ENCODE results near the gene PSMG1. TPM values are rescaled to one million over a fixed set of nuclear protein-coding genes. Genes with fewer than 3 reads are reported as not detected.
A peak's percentile ranks its signal among the peaks of the same experiment; 100 is the strongest.

PSMG1 gene
- total RNA-seq, 2 experiments from 2014 or later: 7.8 to 7.9 TPM

DNA sequence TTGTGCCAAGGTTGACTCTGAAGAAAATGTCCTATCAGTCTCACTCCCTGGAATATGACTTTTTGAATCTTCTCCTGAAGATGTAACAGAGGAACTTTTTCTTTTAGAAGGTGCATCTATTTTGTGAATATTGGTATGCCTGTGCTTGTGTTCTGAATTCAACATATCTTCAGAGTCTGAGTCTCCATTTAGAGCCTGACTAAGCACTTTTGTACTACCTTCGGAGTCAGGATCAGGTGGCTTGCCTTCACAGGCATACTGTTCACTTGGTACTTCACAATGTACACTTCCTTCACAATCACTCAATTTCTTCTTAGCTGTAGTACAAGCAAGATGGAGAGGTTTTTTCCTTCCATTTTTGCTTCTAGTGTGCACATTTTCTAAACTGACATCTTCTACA is 13.6 kb upstream of the PSMG1 start:
- H3K27me3 Mint-ChIP-seq: no peaks in the 10 kb centered on the region
- Histone ChIP-seq H3K27me3 (ENCODE audit: control insufficient read depth in 1 of 2, insufficient read depth in 2 of 2, low read length in 2 of 2) (no peaks in the 10 kb centered on the region), H3K4me1 (ENCODE audit: insufficient read depth, low read length) (no peaks in the 10 kb centered on the region), H3K36me3 (ENCODE audit: insufficient read depth, low read length) (peaks cover 70% of the 10 kb centered on the region), H3K9me3 (ENCODE audit: control insufficient read depth in 1 of 2, insufficient read depth in 1 of 2, low read length in 2 of 2) (no peaks in the 10 kb centered on the region), H3K4me3 (ENCODE audit: low read length) (no peak overlapping the region), H3K27ac (ENCODE audit: low read depth in 1 of 2, low read length in 2 of 2) (no peak overlapping the region)
- H3K9me3 Mint-ChIP-seq: no peaks in the 10 kb centered on the region
- H3K4me1 Mint-ChIP-seq (ENCODE audit: low read depth): peaks cover 22% of the 10 kb centered on the region
- TF ChIP-seq, protein P1, sequence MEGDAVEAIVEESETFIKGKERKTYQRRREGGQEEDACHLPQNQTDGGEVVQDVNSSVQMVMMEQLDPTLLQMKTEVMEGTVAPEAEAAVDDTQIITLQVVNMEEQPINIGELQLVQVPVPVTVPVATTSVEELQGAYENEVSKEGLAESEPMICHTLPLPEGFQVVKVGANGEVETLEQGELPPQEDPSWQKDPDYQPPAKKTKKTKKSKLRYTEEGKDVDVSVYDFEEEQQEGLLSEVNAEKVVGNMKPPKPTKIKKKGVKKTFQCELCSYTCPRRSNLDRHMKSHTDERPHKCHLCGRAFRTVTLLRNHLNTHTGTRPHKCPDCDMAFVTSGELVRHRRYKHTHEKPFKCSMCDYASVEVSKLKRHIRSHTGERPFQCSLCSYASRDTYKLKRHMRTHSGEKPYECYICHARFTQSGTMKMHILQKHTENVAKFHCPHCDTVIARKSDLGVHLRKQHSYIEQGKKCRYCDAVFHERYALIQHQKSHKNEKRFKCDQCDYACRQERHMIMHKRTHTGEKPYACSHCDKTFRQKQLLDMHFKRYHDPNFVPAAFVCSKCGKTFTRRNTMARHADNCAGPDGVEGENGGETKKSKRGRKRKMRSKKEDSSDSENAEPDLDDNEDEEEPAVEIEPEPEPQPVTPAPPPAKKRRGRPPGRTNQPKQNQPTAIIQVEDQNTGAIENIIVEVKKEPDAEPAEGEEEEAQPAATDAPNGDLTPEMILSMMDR (IDR thresholded peaks at IDR 0.05): no peak
- intact Hi-C loops (cut with DNase I, micrococcal nuclease): no loop called here
- no peak for ATAC-seq (ENCODE audit: poor library complexity)
- H3K36me3 Mint-ChIP-seq (ENCODE audit: low read depth): peaks cover 79% of the 10 kb centered on the region
- ChIA-PET POLR2A (interaction anchor here (1.5 kb wide), 1 partner anchor 14 kb away, joined by 3 read pairs; the partner anchor contains the start of gene PSMG1), CTCF (interaction anchor here (0.7 kb wide), 1 partner anchor 13 kb away, joined by 3 read pairs; no protein-coding TSS in a partner anchor)
- H3K4me3 Mint-ChIP-seq: no peak overlapping the region
- H3K27ac Mint-ChIP-seq: peak overlapping the region; percentile 43
- DNase-seq: no peak

GRCh38 chr21:39196310-39196709 is 13.1 kb upstream of the PSMG1 start:
- Histone ChIP-seq H3K9me3 (ENCODE audit: control insufficient read depth in 1 of 2, insufficient read depth in 1 of 2, low read length in 2 of 2) (no peaks in the 10 kb centered on the region), H3K4me1 (ENCODE audit: insufficient read depth, low read length) (no peaks in the 10 kb centered on the region), H3K27ac (ENCODE audit: low read depth in 1 of 2, low read length in 2 of 2) (no peak overlapping the region), H3K4me3 (ENCODE audit: low read length) (no peak overlapping the region), H3K27me3 (ENCODE audit: control insufficient read depth in 1 of 2, insufficient read depth in 2 of 2, low read length in 2 of 2) (no peaks in the 10 kb centered on the region), H3K36me3 (ENCODE audit: insufficient read depth, low read length) (peaks cover 65% of the 10 kb centered on the region)
- H3K4me1 Mint-ChIP-seq (ENCODE audit: low read depth): peaks cover 22% of the 10 kb centered on the region
- POLR2A ChIA-PET: interaction anchor here (1.5 kb wide), 1 partner anchor 13 kb away, joined by 3 read pairs; the partner anchor contains the start of gene PSMG1
- peak overlapping the region; percentile 35 for H3K4me3 Mint-ChIP-seq
- intact Hi-C loops (cut with DNase I, micrococcal nuclease): no loop called here
- TF ChIP-seq, protein P1 (IDR thresholded peaks at IDR 0.05): no peak
- H3K36me3 Mint-ChIP-seq (ENCODE audit: low read depth): peaks cover 74% of the 10 kb centered on the region
- peak in 1 of 14 experiments; percentile 39 for DNase-seq
- no peaks in the 10 kb centered on the region for H3K27me3 Mint-ChIP-seq
- ATAC-seq (ENCODE audit: poor library complexity): no peak
- H3K27ac Mint-ChIP-seq: peak overlapping the region; percentile 43
- H3K9me3 Mint-ChIP-seq: no peaks in the 10 kb centered on the region
- CTCF ChIA-PET: no interaction called here

GRCh38 chr21:39193380-39193779 is 10.1 kb upstream of the PSMG1 start:
- peaks cover 45% of the 10 kb centered on the region for H3K36me3 Mint-ChIP-seq (ENCODE audit: low read depth)
- peaks cover 30% of the 10 kb centered on the region for H3K4me1 Mint-ChIP-seq (ENCODE audit: low read depth)
- H3K4me3 Mint-ChIP-seq: no peak overlapping the region
- no peak overlapping the region for H3K27ac Mint-ChIP-seq
- ATAC-seq (ENCODE audit: poor library complexity) (no peak), DNase-seq (no peak)
- no peaks in the 10 kb centered on the region for H3K27me3 ChIP-seq (ENCODE audit: control insufficient read depth in 1 of 2, insufficient read depth in 2 of 2, low read length in 2 of 2)
- peaks cover 39% of the 10 kb centered on the region for H3K36me3 ChIP-seq (ENCODE audit: insufficient read depth, low read length)
- ChIA-PET POLR2A (interaction anchor here (1.7 kb wide), 1 partner anchor 10 kb away, joined by 4 read pairs; the partner anchor contains the start of gene PSMG1), CTCF (interaction anchor here (1.0 kb wide), 1 partner anchor 10 kb away, joined by 3 read pairs; the partner anchor contains the start of gene PSMG1)
- H3K27me3 Mint-ChIP-seq: no peaks in the 10 kb centered on the region
- H3K9me3 ChIP-seq (ENCODE audit: control insufficient read depth in 1 of 2, insufficient read depth in 1 of 2, low read length in 2 of 2): no peaks in the 10 kb centered on the region
- intact Hi-C loops (cut with DNase I, micrococcal nuclease): no loop called here
- no peak overlapping the region for H3K27ac ChIP-seq (ENCODE audit: low read depth in 1 of 2, low read length in 2 of 2)
- H3K9me3 Mint-ChIP-seq: no peaks in the 10 kb centered on the region
- no peaks in the 10 kb centered on the region for H3K4me1 ChIP-seq (ENCODE audit: insufficient read depth, low read length)
- TF ChIP-seq, protein P1 (IDR thresholded peaks at IDR 0.05): no peak
- H3K4me3 ChIP-seq (ENCODE audit: low read length): no peak overlapping the region

All from CD4-positive, alpha-beta T cell (primary cell).